AG20443 (cell line): ENCODE data around the gene CFL1.
A peak's percentile ranks its signal among the peaks of the same experiment; 100 is the strongest.

Experiments
- DNase-seq: peaks from one replicate; pipeline ENCODE4 v3.0.0; 2012; ENCODE audit warnings: low spot score, mixed read lengths

Gene CFL1

GRCh38 chr11:65869643-65870306, 11.8 kb upstream of the CFL1 start:
- no peak for DNase-seq

- no peak for DNase-seq
Observed at GRCh38 chr11:65868907-65869306, 10.9 kb upstream of the CFL1 start.

DNA sequence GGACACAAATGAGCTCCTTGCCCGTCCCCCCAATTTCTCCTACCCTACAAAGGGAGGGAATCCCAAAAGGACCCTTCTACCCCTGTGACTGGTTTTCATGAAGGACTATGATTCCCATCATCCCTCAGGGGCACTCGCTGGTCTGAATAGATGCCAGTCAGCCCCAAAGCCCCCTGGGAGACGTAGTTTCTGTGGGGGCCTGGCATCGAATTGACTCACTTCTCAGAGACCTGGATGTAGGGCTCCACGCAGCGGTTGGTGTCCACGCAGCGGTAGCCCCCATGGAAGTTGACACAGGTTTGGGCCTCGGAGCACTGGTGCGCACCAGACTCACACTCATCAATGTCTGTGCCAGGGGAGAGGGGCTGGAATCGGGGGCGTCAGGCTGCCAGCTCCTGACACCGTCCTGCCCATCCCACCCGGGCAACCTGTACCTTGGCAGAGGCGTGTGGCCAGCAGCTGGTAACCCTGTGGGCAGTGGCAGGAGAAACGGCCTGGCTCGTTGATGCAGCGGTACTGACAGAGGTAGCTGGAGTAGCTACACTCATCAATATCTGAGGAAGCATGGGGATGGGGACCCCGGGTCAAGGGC, 10.2 kb upstream of the CFL1 start:
- no peak for DNase-seq

DNA sequence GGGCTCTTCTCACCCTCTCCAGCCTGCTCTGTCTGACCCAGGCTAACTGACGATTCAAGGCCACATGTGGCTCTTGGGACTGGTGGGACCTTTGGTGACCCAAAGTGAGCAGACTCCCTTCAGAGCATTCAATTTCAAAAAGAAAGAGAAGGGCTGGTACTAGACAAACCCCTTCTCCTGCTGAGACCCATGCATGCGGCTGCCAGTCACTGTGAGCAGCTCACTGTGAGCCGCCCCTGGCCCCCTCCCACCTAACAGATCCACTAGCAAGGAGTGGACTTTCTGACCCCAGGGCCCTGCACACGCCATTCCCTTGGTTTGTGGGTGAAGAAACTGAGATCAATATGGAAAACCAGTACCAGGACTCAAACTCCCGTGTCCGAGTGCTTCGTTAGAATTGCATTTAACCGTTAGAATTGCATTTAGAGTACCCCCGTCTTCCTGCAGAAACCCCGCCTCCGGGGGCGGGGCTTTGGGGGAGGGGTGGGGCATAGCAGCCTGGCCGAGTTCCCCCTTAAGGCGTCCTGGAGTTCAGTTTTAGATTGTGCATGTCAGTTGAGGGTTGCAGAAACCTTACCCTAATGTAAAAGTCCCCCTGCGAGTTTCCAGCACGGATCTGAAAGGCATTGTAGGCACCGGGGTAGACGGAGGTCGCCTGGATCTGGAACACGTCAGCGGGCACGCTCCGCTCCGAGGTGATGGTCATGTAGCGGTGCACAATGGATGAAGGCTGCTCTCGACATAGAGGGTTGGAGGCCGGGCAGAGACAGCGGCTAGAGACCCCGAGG, 9.5 kb upstream of the CFL1 start:
- no peak for DNase-seq

- DNase-seq: no peak
Observed at GRCh38 chr11:65866509-65867283, 8.7 kb upstream of the CFL1 start.

DNA sequence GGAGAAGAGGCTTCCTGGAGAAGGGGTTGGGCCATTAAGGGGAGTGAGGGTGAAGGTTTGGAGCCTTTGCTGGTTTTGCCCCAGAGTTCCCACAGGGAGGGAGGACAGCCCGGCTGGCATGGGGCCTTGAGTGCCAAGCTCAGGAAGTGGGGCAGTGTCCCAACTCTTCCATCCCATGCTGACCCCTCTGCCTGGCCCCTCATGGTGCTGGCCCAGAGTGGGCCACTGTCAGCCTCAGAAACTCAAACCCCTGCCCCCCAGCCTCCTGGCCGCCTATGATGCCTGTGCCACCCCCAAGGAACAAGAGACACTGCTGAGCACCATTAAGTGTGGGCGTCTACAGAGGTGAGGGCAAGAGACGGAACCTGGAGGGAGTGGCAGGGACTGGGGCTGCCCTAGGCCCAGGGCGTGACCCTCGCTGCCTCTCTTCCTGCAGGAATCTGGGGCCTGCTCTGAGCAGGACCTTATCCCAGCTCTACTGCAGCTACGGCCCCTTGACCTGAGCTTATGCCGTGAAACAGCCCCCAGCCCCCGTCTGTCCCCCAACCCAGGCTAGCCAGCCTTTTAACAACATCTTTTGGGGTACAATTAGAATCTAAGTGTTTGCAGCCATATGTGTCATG, 7.7 kb upstream of the CFL1 start:
- no peak for DNase-seq

GRCh38 chr11:65864706-65865471, 6.9 kb upstream of the CFL1 start:
- no peak for DNase-seq

- DNase-seq: no peak
Observed at GRCh38 chr11:65863889-65864705, 6.1 kb upstream of the CFL1 start.

DNA sequence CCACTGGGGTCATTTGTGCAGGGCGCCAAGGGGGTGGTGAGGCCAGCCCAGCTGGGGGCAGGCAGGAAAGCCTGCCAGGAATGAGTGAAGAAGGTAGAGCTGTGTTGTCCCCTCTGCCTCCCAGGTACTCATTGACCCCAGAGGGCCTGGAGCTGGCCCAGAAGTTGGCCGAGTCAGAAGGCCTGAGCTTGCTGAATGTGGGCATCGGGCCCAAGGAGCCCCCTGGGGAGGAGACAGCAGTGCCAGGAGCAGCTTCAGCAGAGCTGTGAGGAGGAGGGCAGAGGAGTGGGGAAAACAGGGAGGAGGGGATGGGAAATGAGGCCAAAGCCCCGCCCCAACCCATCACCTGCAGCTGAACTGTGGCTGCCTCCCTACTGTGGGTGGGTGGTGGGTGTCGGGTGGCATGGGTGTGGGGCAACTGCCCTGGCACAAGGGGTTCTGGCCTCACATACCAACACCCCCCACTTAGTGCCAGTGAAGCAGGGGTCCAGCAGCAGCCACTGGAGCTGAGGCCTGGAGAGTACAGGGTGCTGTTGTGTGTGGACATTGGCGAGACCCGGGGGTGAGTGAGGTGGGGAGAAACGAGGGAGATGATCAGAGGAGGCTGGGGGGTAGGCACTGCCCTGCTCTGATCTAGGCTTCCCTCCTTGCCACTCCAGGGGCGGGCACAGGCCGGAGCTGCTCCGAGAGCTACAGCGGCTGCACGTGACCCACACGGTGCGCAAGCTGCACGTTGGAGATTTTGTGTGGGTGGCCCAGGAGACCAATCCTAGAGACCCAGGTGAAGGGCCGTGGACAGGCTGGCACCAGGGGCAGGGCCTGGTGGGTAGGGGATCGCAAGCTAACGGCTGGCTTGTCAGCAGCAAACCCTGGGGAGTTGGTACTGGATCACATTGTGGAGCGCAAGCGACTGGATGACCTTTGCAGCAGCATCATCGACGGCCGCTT, 5.2 kb upstream of the CFL1 start:
- DNase-seq: no peak

DNA sequence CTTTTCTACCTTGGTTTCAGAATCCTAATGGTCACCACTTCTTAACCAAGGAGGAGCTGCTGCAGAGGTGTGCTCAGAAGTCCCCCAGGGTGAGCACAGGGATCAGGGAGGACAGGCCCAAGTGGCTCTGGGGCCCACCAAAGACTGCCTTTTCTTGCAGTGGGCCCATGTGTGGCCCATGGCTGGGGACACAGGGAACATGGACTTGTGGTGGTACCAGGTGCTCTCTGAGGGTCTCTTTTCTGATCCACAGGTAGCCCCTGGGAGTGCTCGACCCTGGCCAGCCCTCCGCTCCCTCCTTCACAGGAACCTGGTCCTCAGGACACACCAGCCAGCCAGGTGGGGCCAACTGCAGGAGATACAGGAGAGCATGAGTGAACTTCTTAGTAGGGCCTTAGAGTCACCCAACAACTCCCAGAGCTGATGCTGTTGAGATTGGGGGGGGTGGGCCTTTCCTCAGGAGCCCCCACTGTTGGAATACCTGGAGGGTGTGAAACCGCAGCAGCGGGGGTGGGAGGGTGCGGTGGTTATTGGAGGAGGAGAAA, 4.3 kb upstream of the CFL1 start:
- DNase-seq: no peak

DNA sequence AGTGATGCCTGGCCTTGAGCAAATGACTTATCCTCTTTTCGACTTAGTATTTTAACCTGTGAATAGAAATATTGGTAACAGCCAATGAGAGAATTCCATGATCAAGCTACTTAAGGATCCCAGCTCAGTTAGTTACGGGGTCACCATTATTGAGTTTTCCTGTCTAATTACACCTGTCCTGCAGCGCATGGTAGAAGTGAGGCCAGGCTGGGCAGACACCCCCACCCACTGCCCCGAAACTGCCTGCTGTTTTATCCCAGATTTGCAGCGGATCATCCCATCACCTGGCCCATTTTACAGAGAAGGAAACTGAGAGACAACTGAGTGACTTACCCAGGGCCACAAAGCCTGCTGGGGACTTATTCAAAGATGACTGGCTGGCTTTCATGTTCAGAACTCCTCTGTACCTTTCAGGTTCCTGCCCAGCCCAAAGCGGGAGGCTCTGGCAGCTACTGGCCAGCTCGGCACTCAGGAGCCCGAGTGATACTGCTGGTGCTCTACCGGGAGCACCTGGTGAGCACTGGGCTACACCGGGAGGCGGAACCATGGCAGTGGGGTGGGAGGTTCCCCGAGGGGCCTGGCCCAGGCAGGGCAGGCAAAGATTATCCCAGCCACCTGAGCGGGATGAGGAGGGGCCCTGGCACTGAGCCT, 3.7 kb upstream of the CFL1 start:
- DNase-seq: no peak

DNA sequence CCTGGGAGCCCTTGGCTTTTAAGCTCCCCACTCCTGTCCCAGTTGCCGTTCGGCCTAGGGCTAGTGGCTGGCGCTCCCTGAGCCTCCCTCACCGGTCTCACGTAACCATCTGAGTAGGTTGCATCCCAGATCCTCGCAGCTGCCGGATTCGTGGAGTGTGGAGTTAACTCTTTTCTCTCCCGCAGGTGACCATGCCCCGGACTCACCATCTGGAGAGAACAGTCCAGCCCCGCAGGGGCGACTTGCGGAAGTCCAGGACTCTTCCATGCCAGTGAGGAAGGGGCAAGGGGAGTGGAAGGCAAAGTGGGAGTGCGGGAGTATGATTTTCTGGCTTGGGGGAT, 3.2 kb upstream of the CFL1 start:
- no peak for DNase-seq

DNA sequence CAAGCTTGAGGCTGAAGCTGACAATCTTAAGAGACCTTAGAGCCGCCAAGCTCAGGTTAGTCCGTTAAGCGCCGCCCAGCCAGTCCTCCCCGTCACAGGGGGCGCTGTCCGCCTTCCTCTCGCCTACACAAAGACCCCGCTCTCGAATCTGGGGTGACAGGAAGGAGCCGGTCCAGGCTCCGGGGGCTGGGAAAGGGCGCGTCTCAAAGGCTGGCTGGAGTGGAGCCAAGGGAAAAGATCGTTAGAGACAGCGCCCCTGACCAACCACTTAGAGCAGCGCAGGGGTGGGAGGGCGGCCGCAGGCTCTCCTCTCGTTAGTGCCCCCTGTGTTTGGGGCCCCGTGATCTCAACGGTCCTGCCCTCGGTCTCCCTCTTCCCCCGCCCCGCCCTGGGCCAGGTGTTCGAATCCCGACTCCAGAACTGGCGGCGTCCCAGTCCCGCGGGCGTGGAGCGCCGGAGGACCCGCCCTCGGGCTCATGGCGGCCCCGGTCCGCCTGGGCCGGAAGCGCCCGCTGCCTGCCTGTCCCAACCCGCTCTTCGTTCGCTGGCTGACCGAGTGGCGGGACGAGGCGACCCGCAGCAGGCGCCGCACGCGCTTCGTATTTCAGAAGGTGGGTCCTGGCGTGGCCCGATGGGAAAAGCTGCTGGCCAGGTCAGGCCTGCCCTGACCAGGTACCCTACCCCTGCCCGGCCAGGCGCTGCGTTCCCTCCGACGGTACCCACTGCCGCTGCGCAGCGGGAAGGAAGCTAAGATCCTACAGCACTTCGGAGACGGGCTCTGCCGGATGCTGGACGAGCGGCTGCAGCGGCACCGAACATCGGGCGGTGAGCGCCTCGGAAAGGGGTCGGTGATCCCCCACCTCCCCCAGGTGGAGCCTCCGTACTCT, 2.5 kb upstream of the CFL1 start, which contains the start of gene MUS81:
Gene MUS81, plus strand, starts transcription at position 156 of the 887 bp plus-strand sequence. Its CDS starts 321 bp downstream, at position 477.
- peak; percentile 89 for DNase-seq

DNA sequence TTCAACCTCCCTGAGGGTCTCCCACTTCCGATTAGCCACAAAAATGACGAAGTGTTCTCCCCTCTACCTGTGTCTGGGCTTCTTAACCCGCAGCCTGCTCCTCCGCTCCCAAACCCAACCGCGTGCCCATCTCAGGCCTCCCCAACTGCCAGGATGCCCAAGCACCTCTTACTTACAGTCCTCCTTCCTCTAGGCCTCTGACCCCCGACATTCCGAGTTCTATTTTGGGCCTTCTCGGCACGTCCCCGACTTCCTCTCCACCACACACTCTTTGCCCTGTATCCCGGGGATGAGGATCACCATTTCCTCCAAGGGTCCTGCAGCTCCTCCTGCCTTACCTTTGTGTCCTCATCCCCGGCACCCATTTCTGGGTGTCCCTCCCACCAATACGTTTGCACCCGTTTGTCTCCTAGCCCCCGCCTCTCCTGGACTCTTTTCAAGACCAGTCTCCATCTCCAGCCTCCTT, 1.9 kb upstream of the CFL1 start:
- no peak for DNase-seq

DNA sequence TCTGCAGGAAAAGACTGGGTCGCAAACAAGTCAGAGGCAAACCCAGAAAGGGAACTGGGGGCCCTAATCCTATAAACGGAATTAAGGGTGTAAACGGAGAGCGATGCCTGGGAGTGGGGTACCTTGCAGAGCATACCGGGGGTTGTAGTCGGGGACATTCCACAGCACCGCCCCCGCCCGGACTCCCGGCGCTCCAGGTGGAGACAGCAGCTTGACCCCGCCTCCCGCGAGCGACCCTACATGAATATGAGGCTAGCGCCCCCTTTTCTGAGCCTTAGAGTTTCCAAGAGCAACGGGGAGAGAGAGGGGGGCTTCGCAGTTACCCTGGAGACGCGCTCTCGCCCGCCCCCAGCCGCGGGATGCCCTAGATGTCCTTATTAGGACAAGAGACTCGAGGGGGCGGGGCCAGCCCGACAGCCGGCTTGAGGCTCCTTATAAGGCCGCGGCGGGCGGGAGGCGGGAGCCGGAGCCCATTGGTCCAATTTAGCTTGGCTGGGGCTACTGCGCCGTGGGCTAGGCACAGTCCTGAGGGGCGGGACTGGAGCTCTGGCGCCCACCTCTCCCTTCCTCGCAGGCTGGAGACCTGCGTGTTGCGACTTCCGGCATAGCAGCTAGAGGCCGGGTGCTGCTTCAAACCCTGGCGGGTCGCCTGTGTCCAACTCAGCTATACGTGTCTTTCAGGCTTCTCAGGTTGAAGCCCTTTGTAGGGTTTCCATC, 1.3 kb upstream of the CFL1 start:
- peak; percentile 93 for DNase-seq

DNA sequence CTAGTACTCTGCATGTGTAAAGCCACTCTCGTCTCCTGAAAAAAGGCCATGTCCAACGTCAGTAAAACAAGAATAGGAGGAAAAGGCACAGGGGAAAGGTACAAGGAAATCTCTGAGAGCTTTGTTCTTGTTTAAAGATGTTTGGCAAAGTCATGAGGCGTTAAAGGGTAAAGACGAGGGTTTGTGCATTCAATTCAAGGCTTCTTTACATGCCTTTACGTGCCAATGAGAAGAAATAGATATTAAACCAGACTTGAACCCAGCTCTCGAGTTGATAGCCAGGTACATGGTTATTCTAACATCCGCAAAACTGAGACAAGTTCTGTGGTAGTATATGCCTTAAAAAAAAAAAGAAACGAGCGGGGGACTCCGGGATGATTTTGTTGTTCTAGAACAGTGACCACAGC, 704 bp upstream of the CFL1 start:
- DNase-seq: no peak

- no peak for DNase-seq
Observed at GRCh38 chr11:65857500-65857852, 504 bp downstream of the CFL1 start.
